Upper lobe of right lung (tissue), 1 donor: ENCODE measurements around the gene FAM241B. TPM values are rescaled to one million over a fixed set of nuclear protein-coding genes. Genes with fewer than 3 reads are reported as not detected.
A peak's percentile ranks its signal among the peaks of the same experiment; 100 is the strongest.

ENCODE experiments used
- ATAC-seq: fragments of 200-7000 bp; cut with Tn5 transposase; one replicate; pipeline ENCODE4 v1.9.1; 2020; ENCODE audit warnings: mild to moderate bottlenecking, moderate library complexity
- DNase-seq: peaks from one replicate; pipeline ENCODE4 v3.0.0-alpha.2; 2020
- H3K27ac ChIP-seq: fragments of 200-600 bp; one replicate; pipeline ENCODE4 v1.8.0; 2022
- H3K27me3 ChIP-seq: fragments of 200-600 bp; one replicate; pipeline ENCODE4 v1.8.0; 2022; ENCODE audit warnings: mild to moderate bottlenecking
- H3K36me3 ChIP-seq: fragments of 200-600 bp; one replicate; pipeline ENCODE4 v1.8.0; 2022
- H3K4me1 ChIP-seq: fragments of 200-600 bp; one replicate; pipeline ENCODE4 v1.8.0; 2022
- H3K4me3 ChIP-seq: fragments of 200-600 bp; one replicate; pipeline ENCODE4 v1.8.0; 2022; ENCODE audit warnings: mild to moderate bottlenecking
- H3K9me3 ChIP-seq: fragments of 200-600 bp; one replicate; pipeline ENCODE4 v1.8.0; 2022
- CTCF ChIP-seq: fragments of 200-600 bp; IDR thresholded peaks from one replicate; pipeline ENCODE4 v1.8.0; 2022; ENCODE audit warnings: antibody characterized with exemption
- intact Hi-C: fragments of 100-400 bp; cut with DNase I; formaldehyde crosslinking; loops from one replicate; pipeline ENCODE4 v1.11.0; 2022
- total RNA-seq: library from RNA; stranded (reverse); fragmentation: NEBNext Ultra II Directional; extraction: Animal tissue kit (Norgen Biotek cat#: 25700); gene quantifications from one replicate; pipeline ENCODE4 v1.2.1, GENCODE V29; 2021
- donor health status: DM: no; HTN: yes; CAD: no; lungs with severe emphysema.

Gene FAM241B
- total RNA-seq, 1 donor from 2014 or later: 5.2 TPM

GRCh38 chr10:69645296-69646184 is 15.5 kb downstream of the FAM241B start:
- no peak for TF ChIP-seq CTCF
- Histone ChIP-seq H3K4me1 (no peaks in the 10 kb centered on the region), H3K4me3 (no peak overlapping the region), H3K27ac (no peak overlapping the region), H3K9me3 (no peaks in the 10 kb centered on the region), H3K36me3 (no peaks in the 10 kb centered on the region), H3K27me3 (peaks cover 9% of the 10 kb centered on the region)
- ATAC-seq (no peak), DNase-seq (peak; percentile 40)
- intact Hi-C loops: no loop called here

- intact Hi-C loops: no loop called here
- DNase-seq: peak; percentile 49
These were observed 16.4 kb downstream of the FAM241B start for GRCh38 chr10:69646185-69647060.

GRCh38 chr10:69647126-69647525 is 17.1 kb downstream of the FAM241B start:
- Histone ChIP-seq H3K4me1 (no peaks in the 10 kb centered on the region), H3K4me3 (no peak overlapping the region), H3K36me3 (no peaks in the 10 kb centered on the region), H3K27me3 (peaks cover 9% of the 10 kb centered on the region), H3K9me3 (no peaks in the 10 kb centered on the region), H3K27ac (no peak overlapping the region)
- DNase-seq (peak; percentile 7), ATAC-seq (no peak)
- no peak for TF ChIP-seq CTCF
- intact Hi-C loops: no loop called here

More at GRCh38 chr10:69646185-69647060, 16.4 kb downstream of the FAM241B start:
- Histone ChIP-seq H3K4me1 (no peaks in the 10 kb centered on the region), H3K9me3 (no peaks in the 10 kb centered on the region), H3K4me3 (no peak overlapping the region), H3K27ac (no peak overlapping the region), H3K36me3 (no peaks in the 10 kb centered on the region), H3K27me3 (peaks cover 9% of the 10 kb centered on the region)
- ATAC-seq: no peak
- no peak for TF ChIP-seq CTCF

- Histone ChIP-seq H3K27ac (no peak overlapping the region), H3K36me3 (no peaks in the 10 kb centered on the region), H3K27me3 (peaks cover 9% of the 10 kb centered on the region), H3K4me3 (no peak overlapping the region), H3K9me3 (no peaks in the 10 kb centered on the region), H3K4me1 (no peaks in the 10 kb centered on the region)
- no peak for ATAC-seq
- no peak for TF ChIP-seq CTCF
- intact Hi-C loops: no loop called here
- peak; percentile 20 for DNase-seq
These were observed 17.8 kb downstream of the FAM241B start for GRCh38 chr10:69647819-69648218.

GRCh38 chr10:69648461-69648860 is 18.4 kb downstream of the FAM241B start:
- H3K4me3 ChIP-seq: no peak overlapping the region
- intact Hi-C loops: no loop called here
- ATAC-seq (no peak), DNase-seq (peak; percentile 46)
- H3K9me3 ChIP-seq: no peaks in the 10 kb centered on the region
- no peak for TF ChIP-seq CTCF
- peaks cover 9% of the 10 kb centered on the region for H3K27me3 ChIP-seq
- no peaks in the 10 kb centered on the region for H3K36me3 ChIP-seq
- no peak overlapping the region for H3K27ac ChIP-seq
- H3K4me1 ChIP-seq: no peaks in the 10 kb centered on the region
